ENCODE data around the gene OR6N2.

The OR6N2 gene

DNA sequence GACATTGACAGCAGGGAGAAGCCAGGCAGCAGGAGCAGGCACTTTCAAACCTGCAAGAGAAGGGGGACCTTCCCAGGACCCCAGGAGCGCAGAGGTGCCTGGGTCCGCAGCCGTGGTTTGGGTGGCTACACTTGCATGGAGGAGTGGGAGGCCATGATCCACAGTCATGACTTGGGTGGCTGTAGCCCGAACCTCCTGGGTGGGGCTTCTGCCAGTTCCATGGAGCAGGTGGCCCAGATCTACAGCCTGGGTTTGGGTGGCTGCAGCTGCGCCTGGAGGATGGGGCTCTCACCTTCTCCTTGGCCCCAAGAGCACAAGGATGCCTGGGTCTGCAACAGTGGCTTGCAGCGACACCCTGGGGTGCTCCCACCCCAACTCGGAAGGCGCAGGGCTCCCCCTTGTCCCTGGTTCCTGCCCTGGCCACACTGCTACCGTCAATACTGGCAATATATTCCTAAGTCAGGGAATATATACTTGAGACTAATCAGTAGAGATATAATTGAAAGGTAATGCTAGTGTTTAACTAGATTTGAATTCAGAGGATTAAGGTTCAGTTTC, 28.8 kb downstream of the OR6N2 start:
- no peak for DNase-seq

DNA sequence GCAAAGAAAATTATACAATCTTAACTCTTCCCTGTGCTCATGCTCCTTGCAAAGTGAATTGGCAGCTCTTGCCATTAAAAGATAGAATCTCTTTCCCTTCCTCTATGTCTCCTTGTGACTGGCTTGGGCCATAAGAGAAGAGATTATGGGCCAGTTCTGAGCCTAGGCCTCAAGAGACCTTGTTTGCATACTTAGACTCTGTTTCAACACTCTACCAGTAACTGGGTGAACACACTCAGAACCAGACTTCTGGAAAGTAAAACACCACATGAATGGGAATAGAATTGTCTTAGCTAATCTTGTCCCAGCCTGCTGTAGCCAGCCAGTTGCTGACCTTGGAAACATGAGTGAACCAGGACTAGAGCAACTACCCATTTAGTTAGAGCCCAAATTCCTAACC, 45.2 kb downstream of the OR6N2 start:
- DNase-seq, result no peak

DNA sequence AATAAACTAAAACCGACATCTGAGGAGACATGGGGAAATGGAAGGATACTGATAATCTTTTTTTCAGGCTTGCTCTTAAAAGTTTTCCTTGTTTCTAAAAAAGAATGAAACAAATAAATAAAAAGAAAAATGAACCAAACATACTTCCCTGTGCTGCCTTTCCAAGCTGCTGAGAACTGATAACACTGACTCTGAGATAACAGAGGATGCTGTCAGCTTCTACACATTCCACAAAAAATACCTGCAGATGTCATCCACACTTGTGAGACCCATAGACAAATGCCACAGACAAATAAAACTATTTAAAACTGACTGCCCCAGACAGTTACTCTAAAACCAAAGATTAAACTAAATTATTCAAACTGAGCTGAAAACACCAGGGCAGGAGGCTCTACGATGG, 48.5 kb downstream of the OR6N2 start:
- no peak for DNase-seq

DNA sequence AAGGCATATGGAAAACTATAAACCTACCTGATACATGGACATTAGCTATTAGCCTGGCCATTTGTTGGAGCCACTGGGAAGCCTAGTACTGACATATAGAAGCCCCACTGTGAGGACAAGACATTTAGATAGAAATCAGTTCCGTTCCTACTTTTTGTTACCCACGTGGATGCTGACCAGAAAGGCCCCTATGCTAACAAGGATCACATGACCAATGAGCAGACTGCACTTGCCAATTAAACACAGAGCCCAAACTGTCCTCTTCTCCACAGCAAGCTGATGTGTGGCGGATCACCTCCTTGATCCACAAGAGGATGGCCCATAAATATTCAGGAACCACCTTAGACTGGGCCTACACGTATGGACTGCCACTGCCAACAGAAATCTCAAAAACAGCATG, 49.3 kb downstream of the OR6N2 start:
- DNase-seq, result no peak

DNA sequence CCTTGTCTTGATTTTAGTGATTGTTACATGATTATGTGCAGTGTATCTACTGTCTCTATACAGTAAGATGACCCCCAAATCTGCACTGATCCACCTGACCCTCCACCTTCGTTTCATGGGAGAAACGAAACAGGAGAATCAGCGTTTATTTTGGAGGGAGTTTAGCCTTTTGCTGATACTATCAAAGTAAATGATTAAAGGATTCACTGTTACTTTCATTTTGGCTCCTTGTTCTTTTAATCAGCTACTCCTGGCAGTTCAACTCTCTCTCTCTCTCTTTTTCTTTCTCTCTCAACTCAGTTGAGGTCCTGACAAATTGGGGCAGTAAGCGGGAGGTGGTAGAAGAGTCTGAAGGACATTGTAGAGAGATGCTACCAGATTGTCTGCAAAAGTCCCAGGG, 50.6 kb downstream of the OR6N2 start:
- no peak for DNase-seq

DNA sequence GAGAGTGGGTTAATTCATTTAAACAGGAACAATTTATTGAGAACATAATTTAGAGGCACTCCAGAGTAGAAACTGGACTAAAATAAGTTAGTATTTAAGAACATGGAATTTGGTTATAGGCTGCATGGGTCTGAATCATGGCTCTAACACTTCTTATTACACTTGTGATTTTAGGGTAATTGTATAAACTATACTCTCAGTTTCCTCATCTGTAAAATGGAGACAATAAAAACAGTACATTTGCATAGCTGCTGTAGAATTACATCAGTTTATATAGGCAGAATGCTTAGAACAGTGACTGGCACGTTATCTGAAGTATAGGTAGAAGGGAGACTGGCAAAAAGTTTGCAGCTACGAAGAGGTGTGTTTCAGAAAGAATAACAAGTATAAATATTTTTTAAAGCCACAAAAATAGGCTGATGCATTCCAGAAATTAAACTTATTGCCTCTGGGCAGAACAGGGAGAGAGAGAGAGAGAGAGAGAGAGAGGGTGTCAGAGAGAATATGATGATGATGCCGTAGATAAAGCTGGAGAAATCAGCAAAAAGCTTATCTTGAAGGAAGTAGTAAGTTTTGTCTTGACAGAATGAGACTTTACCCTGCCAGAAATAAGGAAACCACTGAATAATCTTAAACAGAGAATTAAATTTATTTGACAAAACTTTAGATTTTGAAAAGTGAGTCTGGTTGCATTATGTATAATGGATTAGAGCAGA, 52.3 kb downstream of the OR6N2 start:
- DNase-seq, result no peak

DNA sequence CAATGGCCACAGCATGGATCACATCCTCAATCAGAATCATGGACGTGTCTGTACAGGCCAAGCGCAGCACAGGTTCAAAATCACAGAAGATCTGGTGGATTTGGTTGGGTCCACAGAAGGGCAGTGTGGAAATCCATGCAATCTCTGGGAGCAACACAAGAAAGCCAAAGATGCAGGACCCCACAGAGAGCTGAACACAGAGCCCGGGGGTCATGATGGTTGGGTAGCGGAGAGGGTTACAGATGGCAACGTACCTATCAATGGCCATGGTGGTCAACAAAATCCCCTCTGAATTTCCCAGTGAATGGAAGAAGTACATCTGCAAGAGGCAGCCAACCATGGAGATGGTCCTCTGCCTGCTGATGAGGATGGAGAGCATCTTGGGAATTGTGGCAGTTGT, 56.6 kb downstream of the OR6N2 start:
- no peak for DNase-seq
